Measurements from ENCODE around the gene MICAL3.

GRCh38 chr22:17806437-17806836 lies 217.9 kb downstream of the MICAL3 start:
- no peak for TF ChIP-seq CTCF (IDR thresholded peaks at IDR 0.05; ENCODE audit: low read length)
- no peak for TF ChIP-seq EZH2 (IDR thresholded peaks at IDR 0.05; ENCODE audit: borderline replicate concordance, low read length)
